GM19238 (cell line): ENCODE measurements around the gene CYREN.
"Not testable (repeated sequence)": the region's sequence is repeated elsewhere in the genome, so short reads cannot be mapped to it uniquely, and the experiment has no call there.

ENCODE experiments used
- DNase-seq: peaks from one replicate; pipeline ENCODE4 v3.0.0; 2011; ENCODE audit warnings: low spot score; ENCODE audit not compliant: insufficient read length

Gene CYREN

GRCh38 chr7:135160858-135161653 is 9.5 kb downstream of the CYREN start:
- no peak for DNase-seq

GRCh38 chr7:135160098-135160857 is 10.2 kb downstream of the CYREN start:
- no peak for DNase-seq

- no peak for DNase-seq
These were observed 11.0 kb downstream of the CYREN start for GRCh38 chr7:135159359-135160085.

- no peak for DNase-seq
These were observed 11.6 kb downstream of the CYREN start for GRCh38 chr7:135158874-135159273.

GRCh38 chr7:135158141-135158655 is 12.3 kb downstream of the CYREN start:
- DNase-seq, result no peak

- no peak for DNase-seq
These were observed 14.2 kb downstream of the CYREN start for GRCh38 chr7:135156290-135156689.

- DNase-seq, result no peak
These were observed 15.8 kb downstream of the CYREN start for GRCh38 chr7:135154734-135155133.

- no peak for DNase-seq
These were observed 18.1 kb downstream of the CYREN start for GRCh38 chr7:135152442-135152841.

GRCh38 chr7:135151533-135151932 is 19.0 kb downstream of the CYREN start:
- no peak for DNase-seq

GRCh38 chr7:135151132-135151531 is 19.4 kb downstream of the CYREN start:
- DNase-seq, result no peak

GRCh38 chr7:135150072-135150782 is 20.3 kb downstream of the CYREN start:
- no peak for DNase-seq

GRCh38 chr7:135147899-135148721 is 22.4 kb downstream of the CYREN start, which contains the start of gene TMEM140:
TMEM140 (plus strand) TSS chr7:135148072; CDS start chr7:135164442, 16,370 bp downstream.
- DNase-seq, result no peak

GRCh38 chr7:135147341-135147898 is 23.1 kb downstream of the CYREN start:
- no peak for DNase-seq

- DNase-seq, result no peak
These were observed 26.4 kb downstream of the CYREN start for GRCh38 chr7:135143885-135144668.

- DNase-seq, result no peak
These were observed 40.9 kb downstream of the CYREN start for GRCh38 chr7:135129579-135129978.

- DNase-seq, result no peak
These were observed 41.6 kb downstream of the CYREN start for GRCh38 chr7:135128931-135129330.

GRCh38 chr7:135124631-135125030 is 45.9 kb downstream of the CYREN start:
- DNase-seq, result not testable (repeated sequence)

- no peak for DNase-seq
These were observed 48.6 kb downstream of the CYREN start for GRCh38 chr7:135121868-135122267.

GRCh38 chr7:135117096-135117495 is 53.4 kb downstream of the CYREN start:
- no peak for DNase-seq
